ENCODE data around the gene NXPH4. TPM values are rescaled to one million over a fixed set of nuclear protein-coding genes. Genes with fewer than 3 reads are reported as not detected.

Gene NXPH4
- total RNA-seq, 1 experiment from 2014 or later = 5.4 TPM

DNA sequence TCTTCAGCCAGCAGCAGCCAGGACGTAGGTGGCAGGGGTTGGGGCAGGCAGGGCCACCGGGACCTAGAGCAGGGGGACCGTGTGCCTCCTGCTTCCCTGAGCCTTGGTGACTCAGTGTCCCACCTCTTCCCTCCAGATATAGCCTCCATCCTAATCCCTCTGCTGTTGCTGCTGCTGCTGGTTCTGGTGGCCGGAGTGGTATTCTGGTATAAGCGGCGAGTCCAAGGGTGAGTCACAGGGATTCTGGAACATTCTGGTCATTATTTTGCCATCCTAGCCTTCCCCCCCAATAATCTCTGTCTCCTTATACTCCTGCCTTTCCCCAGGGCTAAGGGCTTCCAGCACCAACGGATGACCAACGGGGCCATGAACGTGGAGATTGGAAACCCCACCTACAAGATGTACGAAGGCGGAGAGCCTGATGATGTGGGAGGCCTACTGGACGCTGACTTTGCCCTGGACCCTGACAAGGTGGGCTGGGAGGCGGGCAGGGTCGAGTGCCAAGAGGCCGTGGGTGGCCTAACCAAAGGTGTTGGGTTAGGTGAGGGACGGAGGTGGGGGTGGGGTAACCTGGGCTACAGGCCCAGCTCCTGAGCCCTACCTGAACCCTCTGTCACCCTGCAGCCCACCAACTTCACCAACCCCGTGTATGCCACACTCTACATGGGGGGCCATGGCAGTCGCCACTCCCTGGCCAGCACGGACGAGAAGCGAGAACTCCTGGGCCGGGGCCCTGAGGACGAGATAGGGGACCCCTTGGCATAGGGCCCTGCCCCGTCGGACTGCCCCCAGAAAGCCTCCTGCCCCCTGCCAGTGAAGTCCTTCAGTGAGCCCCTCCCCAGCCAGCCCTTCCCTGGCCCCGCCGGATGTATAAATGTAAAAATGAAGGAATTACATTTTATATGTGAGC is 4.5 kb upstream of the NXPH4 start:
- DNase-seq (ENCODE audit: low read depth, low spot score) = no peak
- in situ Hi-C loops (cut with HindIII; ENCODE audit: low pct_unique_long_range_greater_than_20kb, low sequenced_read_pairs) = no loop called here

DNA sequence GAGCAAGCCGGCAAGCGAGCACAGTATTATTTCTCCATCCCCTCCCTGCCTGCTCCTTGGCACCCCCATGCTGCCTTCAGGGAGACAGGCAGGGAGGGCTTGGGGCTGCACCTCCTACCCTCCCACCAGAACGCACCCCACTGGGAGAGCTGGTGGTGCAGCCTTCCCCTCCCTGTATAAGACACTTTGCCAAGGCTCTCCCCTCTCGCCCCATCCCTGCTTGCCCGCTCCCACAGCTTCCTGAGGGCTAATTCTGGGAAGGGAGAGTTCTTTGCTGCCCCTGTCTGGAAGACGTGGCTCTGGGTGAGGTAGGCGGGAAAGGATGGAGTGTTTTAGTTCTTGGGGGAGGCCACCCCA is 3.9 kb upstream of the NXPH4 start:
- DNase-seq (ENCODE audit: low read depth, low spot score) = no peak
- in situ Hi-C loops (cut with HindIII; ENCODE audit: low pct_unique_long_range_greater_than_20kb, low sequenced_read_pairs) = no loop called here

- peak; percentile 90 for DNase-seq (ENCODE audit: low read depth, low spot score)
- in situ Hi-C loops (cut with HindIII; ENCODE audit: low pct_unique_long_range_greater_than_20kb, low sequenced_read_pairs) = no loop called here
Measured at GRCh38 chr12:57213058-57213715, 3.4 kb upstream of the NXPH4 start.

GRCh38 chr12:57213763-57214397 is 2.7 kb upstream of the NXPH4 start:
- DNase-seq (ENCODE audit: low read depth, low spot score) = no peak
- in situ Hi-C loops (cut with HindIII; ENCODE audit: low pct_unique_long_range_greater_than_20kb, low sequenced_read_pairs) = no loop called here

- DNase-seq (ENCODE audit: low read depth, low spot score) = peak; percentile 80
- in situ Hi-C loops (cut with HindIII; ENCODE audit: low pct_unique_long_range_greater_than_20kb, low sequenced_read_pairs) = no loop called here
Measured at GRCh38 chr12:57214398-57214781, 2.2 kb upstream of the NXPH4 start.

DNA sequence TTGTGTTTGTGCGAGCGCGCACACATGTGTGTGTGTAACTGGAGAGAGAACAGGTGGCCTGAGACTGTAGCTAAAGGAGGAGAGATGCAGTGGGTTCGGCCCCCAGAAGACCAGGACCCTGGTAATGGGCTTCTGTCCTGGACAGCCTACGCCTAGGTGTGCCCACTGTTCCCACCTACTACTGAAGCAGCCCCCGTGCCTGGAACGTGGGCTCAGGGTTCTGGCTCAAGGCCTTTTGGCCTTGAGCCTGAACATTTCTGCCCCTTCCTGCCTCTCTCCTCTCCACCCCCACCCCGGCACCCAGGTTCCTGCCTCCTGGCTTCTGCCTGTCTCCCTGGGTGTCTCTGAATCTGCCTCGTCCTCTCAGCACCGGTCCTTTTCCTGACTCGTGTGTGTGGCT is 1.5 kb upstream of the NXPH4 start:
- DNase-seq (ENCODE audit: low read depth, low spot score) = no peak
- in situ Hi-C loops (cut with HindIII; ENCODE audit: low pct_unique_long_range_greater_than_20kb, low sequenced_read_pairs) = no loop called here

- peak; percentile 41 for DNase-seq (ENCODE audit: low read depth, low spot score)
- in situ Hi-C loops (cut with HindIII; ENCODE audit: low pct_unique_long_range_greater_than_20kb, low sequenced_read_pairs) = no loop called here
Measured at GRCh38 chr12:57215668-57216013, 953 bp upstream of the NXPH4 start.

GRCh38 chr12:57216921-57217879 is 606 bp downstream of the NXPH4 start:
- in situ Hi-C loops (cut with HindIII; ENCODE audit: low pct_unique_long_range_greater_than_20kb, low sequenced_read_pairs) = no loop called here
- DNase-seq (ENCODE audit: low read depth, low spot score) = no peak

DNA sequence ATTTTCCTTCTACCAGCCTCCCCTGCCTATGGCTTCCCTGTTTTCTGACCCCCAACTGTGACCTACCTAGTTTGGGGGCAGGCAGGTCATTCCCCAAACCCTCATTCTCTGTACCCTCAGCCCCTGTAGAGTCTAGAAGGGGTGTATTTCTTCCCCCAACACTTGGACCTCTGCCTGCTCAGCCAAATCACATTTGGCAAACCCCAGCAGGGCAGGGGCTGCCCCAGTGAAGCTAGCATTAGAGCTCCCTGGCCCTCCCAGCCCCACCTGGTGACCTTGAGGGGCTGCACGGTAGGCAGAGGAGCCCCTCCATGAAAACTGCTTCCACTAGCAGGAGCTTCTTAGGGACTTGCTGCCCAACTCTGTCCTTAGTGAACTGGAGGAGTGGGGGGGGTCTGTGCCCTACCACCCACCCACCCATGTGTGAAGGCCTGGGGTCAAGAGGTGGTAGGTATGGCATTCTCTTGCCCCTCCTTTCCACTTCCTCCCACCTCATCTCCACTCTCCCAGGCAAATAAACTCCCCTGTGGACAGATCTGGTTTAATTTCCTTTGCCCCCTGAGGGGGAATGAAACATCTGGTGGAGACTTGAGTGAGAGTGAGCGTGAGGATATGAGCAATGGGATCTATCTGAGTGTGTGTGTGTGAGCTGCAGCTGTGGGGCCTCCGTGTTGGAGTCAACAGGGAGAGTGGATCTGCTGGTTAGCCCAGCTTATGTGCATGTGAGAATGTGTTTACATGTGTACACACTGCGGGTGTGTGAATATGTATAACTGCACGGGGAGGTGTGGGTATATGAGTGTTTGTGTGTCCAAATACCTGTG is 1.6 kb downstream of the NXPH4 start:
- DNase-seq (ENCODE audit: low read depth, low spot score) = no peak

GRCh38 chr12:57219205-57219992 is 2.8 kb downstream of the NXPH4 start:
- in situ Hi-C loops (cut with HindIII; ENCODE audit: low pct_unique_long_range_greater_than_20kb, low sequenced_read_pairs) = no loop called here
- no peak for DNase-seq (ENCODE audit: low read depth, low spot score)

More for the DNA sequence above, 1.6 kb downstream of the NXPH4 start:
- in situ Hi-C loops (cut with HindIII; ENCODE audit: low pct_unique_long_range_greater_than_20kb, low sequenced_read_pairs) = no loop called here

GRCh38 chr12:57219993-57220754 is 3.6 kb downstream of the NXPH4 start:
- no peak for DNase-seq (ENCODE audit: low read depth, low spot score)
- in situ Hi-C loops (cut with HindIII; ENCODE audit: low pct_unique_long_range_greater_than_20kb, low sequenced_read_pairs) = no loop called here

DNA sequence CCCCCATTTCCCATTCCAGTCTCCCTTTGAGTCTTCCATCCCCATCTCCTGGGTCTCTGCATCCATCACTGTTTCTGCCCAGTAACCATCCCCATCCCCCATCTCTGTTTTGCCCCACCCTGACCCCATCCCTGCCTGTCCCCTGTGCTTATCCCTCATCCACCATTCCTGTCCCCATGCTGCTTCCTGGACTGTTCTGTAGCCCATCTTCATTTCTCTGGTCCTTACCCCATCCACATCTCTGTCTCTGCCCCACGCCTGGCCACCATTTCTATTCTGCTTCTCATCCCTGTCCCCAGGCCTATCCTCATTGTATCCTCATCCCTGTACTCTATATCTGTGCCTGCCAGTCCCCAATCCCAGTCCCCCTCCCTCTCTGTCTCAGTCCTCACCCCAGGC is 4.2 kb downstream of the NXPH4 start:
- in situ Hi-C loops (cut with HindIII; ENCODE audit: low pct_unique_long_range_greater_than_20kb, low sequenced_read_pairs) = no loop called here
- DNase-seq (ENCODE audit: low read depth, low spot score) = no peak

DNA sequence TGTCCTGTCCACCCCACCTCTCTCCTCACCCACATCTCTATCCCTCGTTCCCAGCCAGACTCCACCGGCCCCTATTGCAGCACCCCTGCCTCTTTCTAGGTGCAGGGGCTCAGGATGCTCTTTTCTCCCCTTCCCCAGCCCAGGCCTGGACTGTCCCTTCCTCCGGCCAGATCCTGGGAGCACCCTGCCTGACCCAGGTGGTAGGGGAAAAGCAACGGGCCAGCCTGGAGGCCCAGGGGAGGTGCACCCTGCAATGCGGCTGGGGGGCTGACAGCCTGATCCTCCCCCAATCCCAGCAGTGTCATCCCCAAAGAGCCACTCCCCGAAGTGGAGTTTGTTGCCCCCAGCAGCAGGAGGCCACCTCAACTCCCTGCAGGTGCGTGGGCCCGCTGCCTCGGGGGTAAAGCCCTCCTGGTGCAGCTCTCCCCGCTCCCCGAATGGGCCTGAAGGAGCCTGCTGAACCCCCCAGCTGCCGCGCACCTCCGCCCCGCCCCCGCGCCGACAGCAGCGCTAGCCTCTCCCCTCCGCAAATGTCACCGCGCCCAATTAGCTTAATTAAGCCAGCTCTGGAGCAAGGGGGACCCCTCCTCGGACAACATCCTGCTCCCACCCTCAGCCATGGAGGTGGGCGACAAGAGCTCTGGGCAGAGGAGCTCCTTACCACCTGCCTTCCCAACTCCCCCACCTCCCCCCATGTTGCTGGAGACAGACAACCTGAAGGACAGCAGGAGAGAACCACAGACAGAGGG is 4.7 kb downstream of the NXPH4 start:
- in situ Hi-C loops (cut with HindIII; ENCODE audit: low pct_unique_long_range_greater_than_20kb, low sequenced_read_pairs) = no loop called here
- DNase-seq (ENCODE audit: low read depth, low spot score) = no peak

GRCh38 chr12:57222286-57223190 is 5.9 kb downstream of the NXPH4 start:
- no peak for DNase-seq (ENCODE audit: low read depth, low spot score)
- in situ Hi-C loops (cut with HindIII; ENCODE audit: low pct_unique_long_range_greater_than_20kb, low sequenced_read_pairs) = no loop called here
